ENCODE data around the gene PKD1L1. TPM values are rescaled to one million over a fixed set of nuclear protein-coding genes. Genes with fewer than 3 reads are reported as not detected.
A peak's percentile ranks its signal among the peaks of the same experiment; 100 is the strongest.

PKD1L1 gene
- total RNA-seq, 1 donor from 2014 or later: 0.19 TPM

DNA sequence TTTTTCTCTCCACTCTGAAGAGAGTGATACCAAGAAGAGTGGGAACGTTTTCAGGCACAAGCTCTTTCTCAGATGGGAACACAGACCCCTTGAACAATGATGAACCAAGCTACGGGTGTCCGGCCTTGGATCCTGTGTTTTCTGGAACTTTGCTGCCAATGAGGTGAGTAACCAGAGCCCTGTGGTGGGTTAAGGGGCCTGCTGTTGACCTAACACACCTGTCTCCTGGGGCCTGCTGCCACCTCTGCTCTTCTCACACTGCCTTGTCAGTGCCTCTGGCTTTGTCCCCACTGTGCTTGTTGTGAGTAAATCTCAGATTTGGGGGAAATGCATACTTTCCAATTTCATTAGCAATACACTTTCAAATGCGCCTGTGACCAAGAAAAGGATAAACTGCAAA is 1.4 kb upstream of the PKD1L1 start:
- H3K27ac Mint-ChIP-seq (ENCODE audit: unreplicated experiment): no peak overlapping the region
- DNase-seq (ENCODE audit: low read depth, low spot score): no peak
- H3K36me3 Mint-ChIP-seq (ENCODE audit: low read depth): peaks cover 6% of the 10 kb centered on the region
- H3K9me3 Mint-ChIP-seq: no peaks in the 10 kb centered on the region
- peaks cover 23% of the 10 kb centered on the region for H3K4me1 Mint-ChIP-seq
- no peak overlapping the region for H3K4me3 Mint-ChIP-seq
- TF ChIP-seq, protein P1, sequence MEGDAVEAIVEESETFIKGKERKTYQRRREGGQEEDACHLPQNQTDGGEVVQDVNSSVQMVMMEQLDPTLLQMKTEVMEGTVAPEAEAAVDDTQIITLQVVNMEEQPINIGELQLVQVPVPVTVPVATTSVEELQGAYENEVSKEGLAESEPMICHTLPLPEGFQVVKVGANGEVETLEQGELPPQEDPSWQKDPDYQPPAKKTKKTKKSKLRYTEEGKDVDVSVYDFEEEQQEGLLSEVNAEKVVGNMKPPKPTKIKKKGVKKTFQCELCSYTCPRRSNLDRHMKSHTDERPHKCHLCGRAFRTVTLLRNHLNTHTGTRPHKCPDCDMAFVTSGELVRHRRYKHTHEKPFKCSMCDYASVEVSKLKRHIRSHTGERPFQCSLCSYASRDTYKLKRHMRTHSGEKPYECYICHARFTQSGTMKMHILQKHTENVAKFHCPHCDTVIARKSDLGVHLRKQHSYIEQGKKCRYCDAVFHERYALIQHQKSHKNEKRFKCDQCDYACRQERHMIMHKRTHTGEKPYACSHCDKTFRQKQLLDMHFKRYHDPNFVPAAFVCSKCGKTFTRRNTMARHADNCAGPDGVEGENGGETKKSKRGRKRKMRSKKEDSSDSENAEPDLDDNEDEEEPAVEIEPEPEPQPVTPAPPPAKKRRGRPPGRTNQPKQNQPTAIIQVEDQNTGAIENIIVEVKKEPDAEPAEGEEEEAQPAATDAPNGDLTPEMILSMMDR (conservative IDR thresholded peaks at IDR 0.05): no peak
- no peaks in the 10 kb centered on the region for H3K27me3 Mint-ChIP-seq (ENCODE audit: low read depth)

DNA sequence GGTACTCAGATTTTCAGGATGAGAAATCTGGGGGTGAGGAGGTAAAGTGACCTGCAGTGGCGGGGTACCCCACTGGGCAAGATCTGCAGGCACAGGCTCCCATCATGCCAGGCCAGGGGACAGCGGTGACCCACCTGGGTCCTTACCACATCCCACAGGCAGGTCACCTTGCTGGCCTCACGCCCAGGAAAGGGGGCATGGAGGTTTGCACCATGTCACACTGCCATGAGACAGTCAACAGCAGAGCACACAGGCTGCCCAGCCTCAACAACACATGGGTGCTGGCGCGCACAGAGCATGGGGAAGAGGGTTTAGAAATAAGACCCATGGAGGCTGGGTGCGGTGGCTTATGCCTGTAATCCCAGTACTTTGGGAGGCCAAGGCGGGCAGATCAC is 914 bp downstream of the PKD1L1 start:
- H3K27ac Mint-ChIP-seq (ENCODE audit: unreplicated experiment): no peak overlapping the region
- no peaks in the 10 kb centered on the region for H3K27me3 Mint-ChIP-seq (ENCODE audit: low read depth)
- H3K4me3 Mint-ChIP-seq: no peak overlapping the region

DNA sequence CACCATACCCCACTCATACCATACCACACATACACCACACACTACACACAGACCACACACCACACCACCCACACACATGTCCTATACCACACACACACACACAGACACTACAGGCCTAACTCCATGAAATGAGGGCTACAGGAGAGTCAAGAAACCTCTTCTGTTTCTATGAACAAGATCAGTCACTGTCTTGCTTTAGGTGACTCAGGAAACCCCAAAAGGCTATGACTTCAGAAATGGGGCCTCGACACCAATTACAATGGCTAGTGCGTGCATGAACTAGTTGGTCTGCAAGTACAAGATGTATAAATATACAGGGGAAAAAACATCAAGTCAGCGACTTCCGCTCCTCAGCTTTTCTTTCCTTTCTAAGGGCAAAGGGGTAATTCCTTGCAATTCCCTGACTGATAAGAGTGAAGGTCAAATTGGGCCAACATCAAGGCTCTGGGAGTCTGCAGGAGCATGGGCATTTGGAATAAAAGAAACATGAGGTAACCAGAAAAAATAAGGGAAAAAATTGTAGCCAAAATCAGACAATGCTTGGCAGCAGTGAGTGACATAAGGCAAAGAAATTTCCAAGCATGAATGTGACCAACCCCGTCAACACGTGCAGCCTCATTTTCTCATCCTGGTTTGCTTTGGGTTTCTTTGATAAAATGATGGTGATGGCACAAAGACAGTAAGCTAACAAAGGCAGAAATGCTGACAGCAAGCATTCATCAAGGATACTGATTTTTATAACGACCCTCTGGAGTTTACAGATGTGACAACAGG is 1.5 kb downstream of the PKD1L1 start:
- TF ChIP-seq, protein P1 (conservative IDR thresholded peaks at IDR 0.05): no peak
- H3K4me1 Mint-ChIP-seq: peaks cover 40% of the 10 kb centered on the region
- DNase-seq (ENCODE audit: low read depth, low spot score): no peak
- peak overlapping the region; percentile 43 for H3K27ac Mint-ChIP-seq (ENCODE audit: unreplicated experiment)
- H3K27me3 Mint-ChIP-seq (ENCODE audit: low read depth): no peaks in the 10 kb centered on the region
- no peak overlapping the region for H3K4me3 Mint-ChIP-seq
- H3K36me3 Mint-ChIP-seq (ENCODE audit: low read depth): no peaks in the 10 kb centered on the region
- no peaks in the 10 kb centered on the region for H3K9me3 Mint-ChIP-seq

More for the DNA sequence above, 914 bp downstream of the PKD1L1 start:
- no peaks in the 10 kb centered on the region for H3K36me3 Mint-ChIP-seq (ENCODE audit: low read depth)
- H3K4me1 Mint-ChIP-seq: peaks cover 37% of the 10 kb centered on the region
- no peak for DNase-seq (ENCODE audit: low read depth, low spot score)
- TF ChIP-seq, protein P1 (conservative IDR thresholded peaks at IDR 0.05): no peak
- no peaks in the 10 kb centered on the region for H3K9me3 Mint-ChIP-seq

DNA sequence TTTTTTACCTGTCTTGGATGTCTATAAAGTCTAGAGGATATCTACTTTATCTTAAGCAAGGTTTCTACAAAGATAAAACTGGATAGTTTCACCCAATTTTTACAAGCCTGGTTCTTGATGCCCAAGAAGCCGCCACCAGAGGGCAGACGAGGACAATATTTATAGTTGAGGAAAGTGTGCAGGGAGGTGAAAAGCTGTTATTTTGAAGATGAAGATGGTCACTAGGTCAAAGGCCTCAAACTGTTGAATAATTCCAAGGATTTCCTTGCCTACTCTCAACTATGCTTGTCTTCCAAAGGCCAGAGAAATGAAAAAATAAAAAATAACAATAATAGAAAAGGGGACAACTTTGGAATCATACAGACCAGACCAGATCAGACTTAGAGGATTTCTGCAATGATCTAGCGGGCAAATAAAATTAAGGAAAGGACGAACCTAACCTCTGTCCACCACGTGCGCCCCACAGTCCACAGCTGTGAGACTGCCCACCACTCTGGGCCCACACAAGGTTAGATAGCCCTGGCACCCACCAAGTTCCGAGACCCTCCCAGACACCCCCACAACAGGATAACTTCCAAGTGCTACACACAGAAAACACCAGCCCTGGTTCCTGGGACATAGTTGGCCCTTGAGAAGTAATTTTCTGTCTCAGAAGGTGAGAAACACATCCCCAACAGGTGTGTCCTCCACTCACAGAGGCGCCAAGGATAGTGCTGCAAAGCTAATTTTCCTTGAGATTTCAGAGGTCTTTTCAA is 2.8 kb downstream of the PKD1L1 start:
- TF ChIP-seq, protein P1 (conservative IDR thresholded peaks at IDR 0.05): peak; percentile 92
- no peak overlapping the region for H3K27ac Mint-ChIP-seq (ENCODE audit: unreplicated experiment)
- H3K9me3 Mint-ChIP-seq: no peaks in the 10 kb centered on the region
- H3K4me3 Mint-ChIP-seq: no peak overlapping the region
- peaks cover 44% of the 10 kb centered on the region for H3K4me1 Mint-ChIP-seq
- no peaks in the 10 kb centered on the region for H3K36me3 Mint-ChIP-seq (ENCODE audit: low read depth)
- H3K27me3 Mint-ChIP-seq (ENCODE audit: low read depth): no peaks in the 10 kb centered on the region
- peak; percentile 82 for DNase-seq (ENCODE audit: low read depth, low spot score)

DNA sequence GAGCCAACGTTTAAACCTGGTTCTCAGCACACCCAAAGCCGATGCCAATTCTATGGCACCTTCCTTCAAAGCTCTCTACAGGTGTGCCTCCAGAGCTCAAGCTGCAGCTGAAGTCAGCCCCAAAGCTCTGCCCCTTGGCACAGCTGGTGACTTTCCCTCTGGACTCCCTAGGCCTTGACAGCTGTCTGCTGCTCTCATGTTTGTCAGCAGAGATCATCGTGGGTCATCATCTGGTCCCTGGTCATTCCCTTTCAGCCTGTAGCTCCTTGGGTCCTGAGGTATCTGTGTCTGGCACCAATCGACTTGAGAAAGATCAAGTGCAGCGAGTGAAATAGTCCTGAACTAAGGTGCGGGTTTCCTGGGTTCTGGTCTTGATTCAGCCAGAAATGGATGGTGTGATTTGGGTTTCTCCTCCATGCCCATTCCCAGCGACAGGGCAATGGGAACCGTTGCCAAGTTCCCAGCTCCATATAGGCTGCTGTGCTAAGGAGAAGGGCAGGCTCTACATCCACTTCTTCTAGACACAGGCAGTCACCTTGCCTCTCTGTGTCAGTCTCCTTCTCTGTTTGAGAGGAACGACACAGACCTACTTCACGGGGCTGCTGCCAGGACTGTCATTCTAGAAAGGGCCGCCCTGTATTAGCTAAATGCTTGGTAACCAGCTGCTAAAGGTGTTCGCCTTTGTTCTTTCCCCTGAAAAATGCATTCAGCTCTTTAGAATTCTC is 3.6 kb downstream of the PKD1L1 start:
- no peaks in the 10 kb centered on the region for H3K9me3 Mint-ChIP-seq
- no peak for DNase-seq (ENCODE audit: low read depth, low spot score)
- no peaks in the 10 kb centered on the region for H3K36me3 Mint-ChIP-seq (ENCODE audit: low read depth)
- H3K4me1 Mint-ChIP-seq: peaks cover 46% of the 10 kb centered on the region
- H3K27ac Mint-ChIP-seq (ENCODE audit: unreplicated experiment): no peak overlapping the region
- H3K27me3 Mint-ChIP-seq (ENCODE audit: low read depth): no peaks in the 10 kb centered on the region
- no peak overlapping the region for H3K4me3 Mint-ChIP-seq
- TF ChIP-seq, protein P1 (conservative IDR thresholded peaks at IDR 0.05): no peak

Data from neural crest cell (in vitro differentiated cells).